Thymus (tissue), 11 donors: Measurements from ENCODE around the gene RAB3IL1. TPM values are rescaled to one million over a fixed set of nuclear protein-coding genes. Genes with fewer than 3 reads are reported as not detected.
A peak's percentile ranks its signal among the peaks of the same experiment; 100 is the strongest.

Experiments
- DNase-seq, 9 donors: peaks; one replicate each; pipeline ENCODE4 v3.0.0-alpha.2; 2013; ENCODE audit warnings: low spot score in 9 of 9, low read depth in 6 of 9, missing footprints in 1 of 9
- H3K27ac ChIP-seq, 2 donors: one replicate each; pipeline ENCODE4 v1.5.1; 2013; ENCODE audit warnings: control low read depth in 1 of 2, low read depth in 1 of 2, low read length in 1 of 2, mild to moderate bottlenecking in 1 of 2, moderate library complexity in 1 of 2
- H3K27me3 ChIP-seq, 2 donors: one replicate each; pipeline ENCODE4 v1.5.1; 2013; ENCODE audit warnings: low read length in 1 of 2; ENCODE audit not compliant: control insufficient read depth in 2 of 2, insufficient read depth in 1 of 2
- H3K36me3 ChIP-seq, 2 donors: one replicate each; pipeline ENCODE4 v1.5.1; 2013; ENCODE audit warnings: low read length in 1 of 2, mild to moderate bottlenecking in 1 of 2, moderate library complexity in 1 of 2; ENCODE audit not compliant: control insufficient read depth in 2 of 2, insufficient read depth in 2 of 2
- H3K4me1 ChIP-seq, 2 donors: one replicate each; pipeline ENCODE4 v1.5.1; 2013; ENCODE audit warnings: low read length in 2 of 2; ENCODE audit not compliant: control insufficient read depth in 2 of 2, insufficient read depth in 2 of 2
- H3K4me3 ChIP-seq, 2 donors: one replicate each; pipeline ENCODE4 v1.5.1; 2013; ENCODE audit warnings: low read length in 2 of 2, control low read depth in 1 of 2, mild to moderate bottlenecking in 1 of 2
- H3K9me3 ChIP-seq, 2 donors: one replicate each; pipeline ENCODE4 v1.5.1; 2013; ENCODE audit warnings: low read length in 1 of 2, mild to moderate bottlenecking in 1 of 2; ENCODE audit not compliant: control insufficient read depth in 2 of 2, insufficient read depth in 1 of 2
- WGBS: extraction: QIAGEN DNeasy Blood & Tissue Kit; methylation state at CpG from one replicate; pipeline ENCODE4 v1.1.7; 2013; 5-methylcytosine and 5-hydroxymethylcytosine counted together
- polyA plus RNA-seq: library from polyadenylated mRNA; stranded (reverse); fragments of 200-250 nt; gene quantifications from one replicate; pipeline ENCODE4 v1.2.3, GENCODE V29; 2013
- total RNA-seq: library from RNA; stranded (reverse); fragments of 120-200 nt; gene quantifications from one replicate; pipeline ENCODE4 v1.2.4, GENCODE V29; 2013
- donor health status: healthy.

Gene RAB3IL1
- total and polyA plus RNA-seq, 2 donors, result 3.6 to 14.2 TPM

DNA sequence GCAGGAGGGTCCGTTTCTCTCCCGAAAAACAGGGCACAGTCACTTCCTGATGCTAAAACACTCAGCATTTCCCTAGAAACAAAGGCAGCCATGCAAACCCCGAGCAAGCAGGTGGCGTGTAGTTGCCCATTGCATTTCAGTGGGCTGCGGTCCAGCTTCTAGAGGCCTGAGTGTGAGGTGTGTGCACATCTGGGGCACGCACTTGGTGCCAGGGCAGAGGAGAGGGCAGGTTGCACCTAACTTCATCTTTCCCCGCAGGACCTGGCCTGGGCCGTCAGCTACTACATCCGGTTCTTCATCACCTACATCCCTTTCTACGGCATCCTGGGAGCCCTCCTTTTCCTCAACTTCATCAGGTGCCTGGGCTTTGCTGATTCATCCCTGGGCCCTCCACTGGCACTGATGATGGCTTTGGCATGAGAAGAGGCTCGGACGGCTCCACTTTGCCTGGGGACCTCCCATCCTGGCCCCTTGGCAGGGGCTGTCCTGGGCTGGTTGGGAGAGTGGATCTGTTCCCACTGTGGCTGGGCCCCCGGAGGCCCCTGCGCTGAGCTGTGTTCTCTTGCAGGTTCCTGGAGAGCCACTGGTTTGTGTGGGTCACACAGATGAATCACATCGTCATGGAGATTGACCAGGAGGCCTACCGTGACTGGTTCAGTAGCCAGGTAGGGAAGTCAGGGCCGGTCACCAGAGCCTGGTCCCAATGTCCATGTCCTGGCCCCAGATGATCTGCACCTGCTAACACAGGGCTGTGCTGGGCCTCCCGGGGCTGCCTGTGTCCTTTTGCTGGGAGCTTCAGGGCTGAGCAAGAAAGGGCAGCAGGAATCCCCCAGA lies 54.4 kb downstream of the RAB3IL1 start:
- H3K27ac ChIP-seq, result no peak overlapping the region
- WGBS, result 95% methylated on average over 18 of the region's 18 CpGs
- no peaks in the 10 kb centered on the region for H3K27me3 ChIP-seq
- H3K4me3 ChIP-seq, result no peak overlapping the region
- H3K4me1 ChIP-seq, result no peaks in the 10 kb centered on the region
- no peaks in the 10 kb centered on the region for H3K9me3 ChIP-seq
- DNase-seq, result no peak
- peaks cover 58 to 62% of the 10 kb centered on the region in 2 donors for H3K36me3 ChIP-seq

GRCh38 chr11:61861634-61862033 lies 55.7 kb downstream of the RAB3IL1 start:
- no peaks in the 10 kb centered on the region for H3K9me3 ChIP-seq
- 85% methylated on average over 9 of the region's 9 CpGs for WGBS
- DNase-seq, result no peak
- peaks cover 64 to 75% of the 10 kb centered on the region in 2 donors for H3K36me3 ChIP-seq
- H3K27me3 ChIP-seq, result no peaks in the 10 kb centered on the region
- H3K4me3 ChIP-seq, result no peak overlapping the region
- no peak overlapping the region for H3K27ac ChIP-seq
- H3K4me1 ChIP-seq, result no peaks in the 10 kb centered on the region

- peaks cover 72 to 82% of the 10 kb centered on the region in 2 donors for H3K36me3 ChIP-seq
Observed at GRCh38 chr11:61860054-61860903, 57.1 kb downstream of the RAB3IL1 start.

GRCh38 chr11:61855939-61856680 lies 61.3 kb downstream of the RAB3IL1 start:
- Histone ChIP-seq H3K4me3 (no peak overlapping the region), H3K36me3 (peaks cover 76 to 82% of the 10 kb centered on the region in 2 donors), H3K9me3 (no peaks in the 10 kb centered on the region), H3K27ac (no peak overlapping the region), H3K27me3 (no peaks in the 10 kb centered on the region), H3K4me1 (no peaks in the 10 kb centered on the region)
- DNase-seq, result no peak
- 96% methylated on average over 12 of the region's 12 CpGs for WGBS

More at GRCh38 chr11:61860054-61860903, 57.1 kb downstream of the RAB3IL1 start:
- 97% methylated on average over 16 of the region's 16 CpGs for WGBS
- Histone ChIP-seq H3K27me3 (no peaks in the 10 kb centered on the region), H3K27ac (peak overlapping the region in 1 of 2 donors; percentile 26), H3K4me3 (no peak overlapping the region), H3K4me1 (no peaks in the 10 kb centered on the region), H3K9me3 (no peaks in the 10 kb centered on the region)
- DNase-seq, result no peak

DNA sequence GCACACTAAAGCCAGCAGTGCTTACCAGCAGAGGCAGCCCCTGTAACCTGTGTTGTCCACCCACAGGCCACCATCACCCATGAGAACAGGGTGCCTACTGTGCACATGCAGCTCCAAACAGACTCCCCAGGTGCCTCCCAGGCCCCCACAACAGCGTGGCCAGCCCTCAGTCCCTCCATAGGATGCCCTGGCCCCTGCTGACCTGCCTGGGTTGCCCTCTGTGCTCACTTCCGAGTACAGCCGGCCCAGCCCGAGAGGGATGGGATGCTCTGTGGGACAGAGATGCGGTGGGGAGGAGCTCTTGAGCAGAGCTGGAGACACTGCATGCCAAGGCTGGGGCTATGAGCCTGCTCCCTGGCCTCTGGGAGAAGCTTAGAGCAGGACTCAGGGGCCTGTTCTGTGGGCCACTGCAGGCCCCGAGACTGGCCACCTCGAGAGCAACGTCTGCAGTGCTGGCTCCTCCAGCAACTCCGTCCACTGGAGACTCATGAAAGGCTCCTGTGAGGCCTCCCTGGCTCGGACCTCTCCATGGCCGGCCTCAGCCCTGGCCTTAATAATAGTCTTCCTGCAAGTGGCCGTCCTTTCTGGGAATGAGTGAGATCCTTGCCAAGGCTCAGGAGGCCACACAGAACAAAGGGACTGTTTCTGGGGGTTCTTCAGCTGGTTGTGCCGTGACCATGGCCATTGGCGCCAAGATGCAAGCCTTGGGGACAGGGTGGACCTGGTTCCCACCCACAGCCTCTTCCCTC lies 62.2 kb downstream of the RAB3IL1 start:
- Histone ChIP-seq H3K9me3 (no peaks in the 10 kb centered on the region), H3K27ac (no peak overlapping the region), H3K4me1 (no peaks in the 10 kb centered on the region), H3K4me3 (no peak overlapping the region), H3K36me3 (peaks cover 79 to 82% of the 10 kb centered on the region in 2 donors), H3K27me3 (no peaks in the 10 kb centered on the region)
- 96% methylated on average over 14 of the region's 14 CpGs for whole genome bisulfite sequencing
- DNase-seq, result no peak

DNA sequence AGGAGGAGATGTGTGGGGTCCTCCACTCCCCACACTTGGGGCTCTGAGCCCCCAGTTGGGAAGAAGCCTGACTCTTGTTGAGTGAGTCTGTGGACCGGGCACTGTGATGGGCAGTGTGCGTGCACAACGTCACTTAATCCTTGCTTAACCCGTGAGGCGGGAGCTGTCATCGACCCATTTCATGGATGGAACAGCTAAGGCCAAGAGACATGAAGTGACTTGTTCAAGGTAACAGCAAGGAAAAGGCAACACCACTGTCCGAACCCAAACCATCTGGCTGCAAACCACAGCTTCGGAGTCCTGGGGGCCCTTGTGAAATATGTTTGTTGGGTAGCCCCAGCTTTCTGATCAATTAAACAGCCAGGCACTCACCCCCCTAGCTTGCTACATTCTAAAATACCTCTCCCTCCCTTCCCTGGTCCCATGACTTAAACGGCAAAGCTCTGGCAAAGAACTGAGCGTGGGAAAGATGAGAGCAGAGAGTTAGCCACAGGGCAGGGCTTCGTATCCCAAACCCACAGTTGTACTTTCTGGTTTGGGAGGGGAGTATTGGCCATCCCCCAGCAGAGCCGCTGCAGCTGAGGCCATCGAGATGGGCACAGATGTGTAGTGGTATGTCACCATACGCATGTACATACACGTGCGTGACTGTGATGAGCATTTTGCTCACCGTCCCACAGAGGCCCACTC lies 63.0 kb downstream of the RAB3IL1 start:
- H3K36me3 ChIP-seq, result peaks cover 78 to 82% of the 10 kb centered on the region in 2 donors
- no peaks in the 10 kb centered on the region for H3K27me3 ChIP-seq
- 96% methylated on average over 17 of the region's 17 CpGs for WGBS

DNA sequence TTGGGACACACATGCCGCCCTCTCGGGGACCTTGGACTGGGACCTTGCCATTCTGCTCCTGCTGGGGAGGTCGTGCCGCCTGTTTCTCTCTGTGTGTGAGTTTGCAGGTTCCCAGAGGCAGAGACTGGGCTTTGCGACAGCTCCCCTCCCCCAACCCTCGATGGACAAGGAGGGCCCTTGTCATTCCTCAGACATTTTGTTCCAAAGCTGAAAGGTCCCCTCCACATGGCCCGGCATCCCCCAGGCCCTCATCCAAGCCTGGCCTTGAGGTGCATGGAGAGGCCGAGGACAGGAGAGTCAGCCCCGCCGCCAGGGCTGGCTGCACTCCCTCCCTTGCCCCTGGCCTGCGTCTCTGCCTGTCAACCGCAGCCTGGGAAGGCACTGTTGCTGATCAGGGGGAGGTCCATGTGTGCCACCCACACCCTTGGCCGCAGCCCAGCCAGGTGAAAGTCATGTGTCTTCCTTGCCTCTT lies 63.6 kb downstream of the RAB3IL1 start:
- Histone ChIP-seq H3K27ac (no peak overlapping the region), H3K36me3 (peaks cover 80 to 84% of the 10 kb centered on the region in 2 donors), H3K9me3 (no peaks in the 10 kb centered on the region), H3K27me3 (no peaks in the 10 kb centered on the region), H3K4me3 (no peak overlapping the region), H3K4me1 (no peaks in the 10 kb centered on the region)
- WGBS, result 89% methylated on average over 13 of the region's 13 CpGs
- DNase-seq, result no peak

More for the DNA sequence above, 63.0 kb downstream of the RAB3IL1 start:
- Histone ChIP-seq H3K4me1 (no peaks in the 10 kb centered on the region), H3K4me3 (no peak overlapping the region), H3K9me3 (no peaks in the 10 kb centered on the region), H3K27ac (no peak overlapping the region)
- DNase-seq, result no peak

- Histone ChIP-seq H3K36me3 (peaks cover 83 to 89% of the 10 kb centered on the region in 2 donors), H3K4me3 (no peak overlapping the region), H3K9me3 (no peaks in the 10 kb centered on the region), H3K27ac (no peak overlapping the region), H3K27me3 (no peaks in the 10 kb centered on the region), H3K4me1 (no peaks in the 10 kb centered on the region)
- no peak for DNase-seq
- WGBS, result 97% methylated on average over 6 of the region's 6 CpGs
Observed at GRCh38 chr11:61851900-61852295, 65.5 kb downstream of the RAB3IL1 start.
